HCT116 (cell line): Measurements from ENCODE around the gene CRISPLD2. TPM values are rescaled to one million over a fixed set of nuclear protein-coding genes. Genes with fewer than 3 reads are reported as not detected.

Experiments used
- ATAC-seq: fragments of 200-7000 bp; cut with Tn5 transposase; 2 replicates; pipeline ENCODE4 v1.9.1; 2020; ENCODE audit warnings: mild to moderate bottlenecking, moderate library complexity
- BruUV-seq: library from RNA; stranded (reverse); fragments of 400-500 nt; replicated peaks from 2 replicates; lab custom pipeline; 2021; lab: Mats Ljungman, UMichigan
- CTCF ChIA-PET: fragments of 300-600 bp; sonication (Branson Sonifier 250); formaldehyde crosslinking; loops from one replicate; lab custom pipeline; 2021; ENCODE audit warnings: antibody characterized with exemption; lab: Charles Lee
- POLR2A ChIA-PET: fragments of 300-600, 350-600 bp; sonication (Branson Sonifier 250); formaldehyde crosslinking; loops from one replicate; lab custom pipeline; 2021; ENCODE audit warnings: antibody characterized with exemption; lab: Charles Lee
- RAD21 ChIA-PET, 2 experiments: fragments of 300-600 bp; sonication (Branson Sonifier 250); formaldehyde crosslinking; loops; one replicate each; lab custom pipeline; 2023; ENCODE audit warnings: low total read pairs in 2 of 2; ENCODE audit not compliant: uncharacterized antibody in 2 of 2, unreplicated experiment in 2 of 2, low non-redundant PET in 1 of 2; lab: Charles Lee
- DNase-seq: peaks from one replicate; pipeline ENCODE4 v3.0.0-alpha.2; 2010; ENCODE audit warnings: low read depth, low spot score
- H2AFZ ChIP-seq: fragments of 200-600 bp; shearing (Covaris generic), sonication (generic); 2 replicates; pipeline ENCODE4 v1.6.1; 2017; ENCODE audit warnings: low read depth, mixed run types, mixed read lengths, antibody characterized with exemption, low read length; ENCODE audit not compliant: poor library complexity, severe bottlenecking
- H3K27ac ChIP-seq: 2 replicates; pipeline ENCODE4 v1.5.1; 2012; ENCODE audit warnings: low read depth, low read length
- H3K27me3 ChIP-seq: fragments of 200-600 bp; sonication (generic); 2 replicates; pipeline ENCODE4 v1.6.1; 2016; ENCODE audit warnings: mixed run types, low read length, mixed read lengths; ENCODE audit not compliant: insufficient read depth
- H3K36me3 ChIP-seq, 2 experiments: fragments of 200-500 bp in 1 of 2; fragments of 200-600 bp in 1 of 2; sonication (Bioruptor generic) in 1 of 2; sonication (generic) in 1 of 2; 2 replicates each; pipeline versions ENCODE4 v1.5.1 to v1.6.1; 2014 to 2016; ENCODE audit warnings: low read length in 2 of 2, inconsistent platforms in 1 of 2, mixed read lengths in 1 of 2, mixed run types in 1 of 2; ENCODE audit not compliant: insufficient read depth in 2 of 2, control insufficient read depth in 1 of 2
- H3K4me1 ChIP-seq, 2 experiments: fragments of 200-600 bp in 1 of 2; sonication (generic) in 1 of 2; 2 replicates each; pipeline versions ENCODE4 v1.5.1 to v1.6.1; 2012 to 2017; ENCODE audit warnings: low read length in 2 of 2, inconsistent platforms in 1 of 2, mild to moderate bottlenecking in 1 of 2, mixed read lengths in 1 of 2, mixed run types in 1 of 2, moderate library complexity in 1 of 2; ENCODE audit not compliant: insufficient read depth in 2 of 2, control insufficient read depth in 1 of 2
- H3K4me2 ChIP-seq: fragments of 200-600 bp; sonication (generic); 2 replicates; pipeline ENCODE4 v1.6.1; 2017; ENCODE audit warnings: mixed run types, low read length, mixed read lengths
- H3K4me3 ChIP-seq, 2 experiments: fragments of 200-600 bp in 1 of 2; sonication (generic) in 1 of 2; replicated peaks in 1 of 2; 2 replicates each; pipeline ENCODE4 v1.5.1; 2011 to 2016; ENCODE audit warnings: low read length in 2 of 2, control low read depth in 1 of 2, low read depth in 1 of 2, mild to moderate bottlenecking in 1 of 2, mixed read lengths in 1 of 2, mixed run types in 1 of 2
- H3K79me2 ChIP-seq: fragments of 200-600 bp; sonication (generic); 2 replicates; pipeline ENCODE4 v1.6.1; 2017; ENCODE audit warnings: mild to moderate bottlenecking, mixed run types, low read length, moderate library complexity, mixed read lengths; ENCODE audit not compliant: insufficient read depth
- H3K9ac ChIP-seq: fragments of 200-600 bp; sonication (generic); 2 replicates; pipeline ENCODE4 v1.6.1; 2016; ENCODE audit warnings: low read length, mixed read lengths
- H3K9me2 ChIP-seq: fragments of 200-600 bp; sonication (generic), shearing (Covaris generic); 2 replicates; pipeline ENCODE4 v1.6.1; 2017; ENCODE audit warnings: mixed run types, mild to moderate bottlenecking, moderate library complexity; ENCODE audit not compliant: insufficient read depth
- H3K9me3 ChIP-seq, 2 experiments: fragments of 200-500 bp in 1 of 2; fragments of 200-600 bp in 1 of 2; sonication (Bioruptor generic) in 1 of 2; sonication (generic) in 1 of 2; 2 replicates each; pipeline ENCODE4 v1.6.1; 2014 to 2017; ENCODE audit warnings: low read length in 2 of 2, mixed read lengths in 2 of 2, inconsistent platforms in 1 of 2, low read depth in 1 of 2, mild to moderate bottlenecking in 1 of 2, mixed run types in 1 of 2, moderate library complexity in 1 of 2; ENCODE audit not compliant: control insufficient read depth in 1 of 2, insufficient read depth in 1 of 2
- H4K20me1 ChIP-seq: fragments of 200-600 bp; sonication (generic), shearing (Covaris generic); 2 replicates; pipeline ENCODE4 v1.6.1; 2017; ENCODE audit warnings: mixed run types, mild to moderate bottlenecking, moderate library complexity; ENCODE audit not compliant: insufficient read depth
- ATF3 ChIP-seq: IDR thresholded peaks from 2 replicates; pipeline ENCODE4 v1.6.1; 2012
- CEBPB ChIP-seq: IDR thresholded peaks from 2 replicates; pipeline ENCODE4 v1.6.1; 2012; ENCODE audit warnings: low read depth
- CTCF ChIP-seq, 3 experiments: fragments of 200-600 bp in 1 of 3; sonication (generic) in 1 of 3; IDR thresholded peaks in 2 of 3; conservative IDR thresholded peaks in 1 of 3; 2 replicates each; pipeline ENCODE4 v1.5.1; 2012 to 2017; ENCODE audit warnings: low read depth in 2 of 3, low read length in 2 of 3, antibody characterized with exemption in 1 of 3, borderline replicate concordance in 1 of 3, control low read depth in 1 of 3, mild to moderate bottlenecking in 1 of 3, mixed read lengths in 1 of 3, mixed run types in 1 of 3, moderate library complexity in 1 of 3; ENCODE audit not compliant: insufficient read depth in 1 of 3
- ELF1 ChIP-seq: IDR thresholded peaks from 2 replicates; pipeline ENCODE4 v1.6.1; 2012; ENCODE audit warnings: low read depth, borderline replicate concordance
- EZH2 ChIP-seq: fragments of 200-600 bp; sonication (generic); IDR thresholded peaks from 2 replicates; pipeline ENCODE4 v1.6.1; 2017; ENCODE audit warnings: antibody characterized with exemption, mixed run types
- FOSL1 ChIP-seq: IDR thresholded peaks from 2 replicates; pipeline ENCODE4 v1.6.1; 2012; ENCODE audit warnings: low read depth
- JUND ChIP-seq: IDR thresholded peaks from 2 replicates; pipeline ENCODE4 v1.6.1; 2012
- MAX ChIP-seq: IDR thresholded peaks from 2 replicates; pipeline ENCODE4 v1.6.1; 2012
- POLR2AphosphoS5 ChIP-seq: IDR thresholded peaks from 2 replicates; pipeline ENCODE4 v1.6.1; 2011; ENCODE audit warnings: mild to moderate bottlenecking, low read depth, low read length, moderate library complexity
- RAD21 ChIP-seq: IDR thresholded peaks from 2 replicates; pipeline ENCODE4 v1.6.1; 2012; ENCODE audit warnings: low read depth, mild to moderate bottlenecking
- TCF7L2 ChIP-seq: IDR thresholded peaks from 2 replicates; pipeline ENCODE4 v1.7.0; 2011; ENCODE audit warnings: borderline replicate concordance, inconsistent platforms; ENCODE audit not compliant: insufficient read depth, insufficient read length; ENCODE audit errors: extremely low read depth
- ZFX ChIP-seq: fragments of 450-650 bp; IDR thresholded peaks from 2 replicates; pipeline ENCODE4 v1.6.1; 2017
- ZNF274 ChIP-seq: fragments of 200-500 bp; sonication (Bioruptor generic); IDR thresholded peaks from 2 replicates; pipeline ENCODE4 v1.6.1; 2014; ENCODE audit warnings: mild to moderate bottlenecking, low read depth, low read length, inconsistent platforms
- intact Hi-C: fragments of 100-400 bp; cut with micrococcal nuclease; formaldehyde crosslinking; loops from 2 replicates; pipeline ENCODE4 v1.10.0; 2022
- total RNA-seq: library from RNA; stranded (reverse); gene quantifications from one replicate; pipeline ENCODE4 v1.2.1, GENCODE V29; 2021; ENCODE audit not compliant: unreplicated experiment

The CRISPLD2 gene
- total RNA-seq, 1 experiment from 2014 or later: 4.6 TPM

GRCh38 chr16:84836234-84836647 lies 16.5 kb downstream of the CRISPLD2 start:
- Histone ChIP-seq H3K9ac (no peak overlapping the region), H3K27ac (no peak overlapping the region), H3K4me3 (no peak overlapping the region), H3K4me1 (peaks cover 44 to 57% of the 10 kb centered on the region in 2 experiments), H3K9me3 (no peaks in the 10 kb centered on the region), H3K9me2 (no peaks in the 10 kb centered on the region), H3K79me2 (no peaks in the 10 kb centered on the region), H3K27me3 (no peaks in the 10 kb centered on the region), H4K20me1 (no peaks in the 10 kb centered on the region), H3K4me2 (peak overlapping the region; percentile 26; the same call in 1 of the 2 replicates), H3K36me3 (no peaks in the 10 kb centered on the region), H2AFZ (no peak overlapping the region)
- no TSS peak for BruUV-seq
- peak; percentile 6; the same call in 1 of the 2 replicates for ATAC-seq
- DNase-seq: no peak
- POLR2A ChIA-PET: interaction anchor here (5.4 kb wide), 1 partner anchor 16 kb away, joined by 40 read pairs; the partner anchor contains the start of gene CRISPLD2
- CTCF ChIA-PET: no interaction called here
- RAD21 ChIA-PET: no interaction called here
- intact Hi-C loops: no loop called here
- TF ChIP-seq RAD21 (no peak), MAX (no peak), EZH2 (no peak), ELF1 (no peak), ZFX (no peak), ATF3 (no peak), TCF7L2 (no peak), CTCF (IDR thresholded peaks at IDR 0.05 in 2 of 3, conservative IDR thresholded peaks at IDR 0.05 in 1 of 3; ENCODE audit: borderline replicate concordance in 1 of 3, insufficient read depth in 1 of 3, low read depth in 2 of 3, low read length in 2 of 3) (no peak), ZNF274 (no peak), JUND (no peak), POLR2AphosphoS5 (no peak), FOSL1 (no peak), CEBPB (no peak)
